Ascending aorta (tissue), 2 donors: Measurements from ENCODE around the gene LRRC36. TPM values are rescaled to one million over a fixed set of nuclear protein-coding genes. Genes with fewer than 3 reads are reported as not detected.

Experiments used
- DNase-seq, 2 donors: peaks; one replicate each; pipeline ENCODE4 v3.0.0-alpha.2; 2019; ENCODE audit warnings: low spot score in 2 of 2
- H3K27ac ChIP-seq, 2 donors: fragments of 200-600 bp; sonication (generic); one replicate each; pipeline ENCODE4 v1.5.1; 2016 to 2017; ENCODE audit warnings: mild to moderate bottlenecking in 1 of 2
- H3K27me3 ChIP-seq: fragments of 200-600 bp; sonication (generic); one replicate; pipeline ENCODE4 v1.5.1; 2017
- H3K36me3 ChIP-seq, 2 donors: fragments of 200-600 bp; sonication (generic); one replicate each; pipeline ENCODE4 v1.5.1; 2016
- H3K4me1 ChIP-seq, 2 donors: fragments of 200-600 bp; sonication (generic); one replicate each; pipeline ENCODE4 v1.5.1; 2016 to 2017; ENCODE audit warnings: mild to moderate bottlenecking in 1 of 2
- H3K4me3 ChIP-seq, 2 donors: fragments of 200-600 bp; sonication (generic); one replicate each; pipeline ENCODE4 v1.5.1; 2016 to 2017; ENCODE audit warnings: mild to moderate bottlenecking in 1 of 2
- H3K9me3 ChIP-seq, 2 donors: fragments of 200-600 bp; sonication (generic); one replicate each; pipeline ENCODE4 v1.5.1; 2016
- CTCF ChIP-seq, 3 experiments: fragments of 200-600 bp in 2 of 3; fragments of 450-650 bp in 1 of 3; sonication (generic) in 2 of 3; IDR thresholded peaks; one replicate each; pipeline ENCODE4 v1.5.1; 2016 to 2019; ENCODE audit warnings: antibody characterized with exemption in 3 of 3, mild to moderate bottlenecking in 1 of 3, moderate library complexity in 1 of 3
- intact Hi-C: fragments of 100-400 bp; cut with DNase I; formaldehyde crosslinking; loops from one replicate; pipeline ENCODE4 v1.15.1; 2023
- total RNA-seq: library from RNA; depleted of rRNA; stranded (reverse); fragments of >200 nt; gene quantifications from one replicate; pipeline ENCODE4 v1.1.0, GENCODE V29; 2016

LRRC36 gene
- total RNA-seq, 1 donor from 2014 or later = not detected

DNA sequence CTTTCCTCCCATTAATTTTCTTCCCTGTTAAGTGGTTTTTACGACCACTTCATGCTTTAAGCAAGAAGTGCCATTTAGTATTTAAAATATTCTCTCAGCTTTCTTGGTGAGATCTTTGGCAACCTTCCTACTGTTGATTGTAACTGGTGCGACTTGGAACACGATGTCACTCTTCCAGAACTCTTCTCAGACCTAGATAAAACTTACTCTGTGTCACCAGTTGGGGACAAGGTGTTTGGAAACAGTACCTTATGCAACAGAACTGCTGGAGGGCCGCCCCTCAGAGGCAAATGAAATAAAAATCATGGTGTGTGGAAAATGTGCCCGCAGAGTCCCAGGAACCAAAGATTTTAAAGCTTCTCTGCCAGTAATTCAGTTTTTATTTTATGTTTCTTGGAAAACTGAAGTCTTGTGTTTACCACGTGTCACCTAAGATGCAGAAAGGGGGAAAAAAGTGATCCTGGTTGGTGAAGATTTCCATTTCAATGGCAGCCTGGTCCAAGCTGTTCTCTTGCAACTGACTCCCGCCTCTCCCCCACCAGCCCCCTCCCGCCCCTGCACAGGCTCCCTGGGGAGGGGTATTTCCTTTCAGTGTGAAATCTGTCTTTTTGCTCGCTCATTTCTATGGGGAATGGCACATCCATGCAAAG, 97.1 kb downstream of the LRRC36 start:
- no peak overlapping the region for H3K4me3 ChIP-seq
- no peaks in the 10 kb centered on the region for H3K9me3 ChIP-seq
- H3K4me1 ChIP-seq = no peaks in the 10 kb centered on the region
- no peaks in the 10 kb centered on the region for H3K36me3 ChIP-seq
- TF ChIP-seq CTCF (IDR thresholded peaks at IDR 0.05) = no peak
- intact Hi-C loops = no loop called here
- no peak for DNase-seq
- no peak overlapping the region for H3K27ac ChIP-seq
- peaks cover 5% of the 10 kb centered on the region for H3K27me3 ChIP-seq

- H3K27ac ChIP-seq = no peak overlapping the region
- no peak for DNase-seq
- H3K27me3 ChIP-seq = peaks cover 8% of the 10 kb centered on the region
- H3K9me3 ChIP-seq = no peaks in the 10 kb centered on the region
- intact Hi-C loops = no loop called here
- H3K4me1 ChIP-seq = no peaks in the 10 kb centered on the region
- H3K36me3 ChIP-seq = no peaks in the 10 kb centered on the region
- no peak for TF ChIP-seq CTCF (IDR thresholded peaks at IDR 0.05)
- no peak overlapping the region for H3K4me3 ChIP-seq
Observed at GRCh38 chr16:67424261-67424615, 97.6 kb downstream of the LRRC36 start.

DNA sequence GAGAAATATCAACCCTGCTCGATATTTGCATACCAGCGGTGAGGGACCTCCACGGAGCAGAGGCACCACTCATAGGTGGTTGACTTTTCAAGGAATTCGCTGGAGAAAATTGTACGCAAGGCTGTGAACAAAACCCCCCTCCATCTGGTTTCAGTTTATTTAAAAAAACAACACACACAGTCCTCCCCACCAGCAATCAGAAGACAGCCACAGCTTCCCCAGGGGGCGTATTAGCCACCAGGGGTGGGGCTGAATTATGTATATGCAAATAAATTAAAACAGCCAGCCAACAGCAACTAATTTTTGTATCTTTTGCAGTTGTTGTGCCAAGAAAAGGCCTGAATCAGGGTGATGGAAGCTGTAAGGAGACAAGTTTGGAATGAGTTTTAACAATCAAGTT, 98.4 kb downstream of the LRRC36 start:
- H3K4me3 ChIP-seq = no peak overlapping the region
- H3K36me3 ChIP-seq = no peaks in the 10 kb centered on the region
- DNase-seq = no peak
- intact Hi-C loops = no loop called here
- H3K27ac ChIP-seq = no peak overlapping the region
- TF ChIP-seq CTCF (IDR thresholded peaks at IDR 0.05) = no peak
- peaks cover 8% of the 10 kb centered on the region for H3K27me3 ChIP-seq
- peaks cover under 1% of the 10 kb centered on the region in 2 donors for H3K4me1 ChIP-seq
- no peaks in the 10 kb centered on the region for H3K9me3 ChIP-seq

DNA sequence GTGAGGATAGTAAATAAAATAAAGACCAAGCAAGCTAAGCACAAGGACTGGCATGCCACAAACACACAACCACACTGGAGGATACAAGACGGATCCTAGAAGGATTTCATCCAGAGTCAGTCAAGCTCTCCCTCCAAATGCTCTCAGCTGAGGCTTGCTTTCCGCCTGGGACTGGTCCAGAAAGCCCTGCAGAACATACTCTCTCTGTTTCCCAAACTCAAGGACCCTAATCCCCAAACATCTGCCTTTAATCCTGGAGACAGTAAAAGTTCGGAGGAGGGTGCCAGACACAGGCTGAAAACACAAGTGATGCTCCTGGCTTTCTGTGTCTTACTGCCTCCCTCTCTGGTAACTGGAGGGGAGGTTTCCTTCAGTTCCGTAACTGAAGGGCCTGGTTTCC, 99.0 kb downstream of the LRRC36 start:
- H3K27ac ChIP-seq = no peak overlapping the region
- H3K9me3 ChIP-seq = no peaks in the 10 kb centered on the region
- H3K27me3 ChIP-seq = peaks cover 8% of the 10 kb centered on the region
- H3K4me1 ChIP-seq = peaks cover 6% of the 10 kb centered on the region in 2 donors
- intact Hi-C loops = no loop called here
- no peak for DNase-seq
- H3K36me3 ChIP-seq = no peaks in the 10 kb centered on the region
- no peak for TF ChIP-seq CTCF (IDR thresholded peaks at IDR 0.05)
- H3K4me3 ChIP-seq = no peak overlapping the region

- intact Hi-C loops = no loop called here
- H3K4me3 ChIP-seq = no peak overlapping the region
- no peaks in the 10 kb centered on the region for H3K36me3 ChIP-seq
- no peak overlapping the region for H3K27ac ChIP-seq
- H3K9me3 ChIP-seq = no peaks in the 10 kb centered on the region
- H3K4me1 ChIP-seq = peaks cover 6 to 9% of the 10 kb centered on the region in 2 donors
- no peak for DNase-seq
- TF ChIP-seq CTCF (IDR thresholded peaks at IDR 0.05) = no peak
- H3K27me3 ChIP-seq = peaks cover 8% of the 10 kb centered on the region
Observed at GRCh38 chr16:67426022-67426421, 99.4 kb downstream of the LRRC36 start.

GRCh38 chr16:67426950-67427349, 100.3 kb downstream of the LRRC36 start:
- Histone ChIP-seq H3K4me3 (no peak overlapping the region), H3K36me3 (no peaks in the 10 kb centered on the region), H3K4me1 (peaks cover 11 to 12% of the 10 kb centered on the region in 2 donors), H3K9me3 (no peaks in the 10 kb centered on the region), H3K27ac (no peak overlapping the region), H3K27me3 (peaks cover 8% of the 10 kb centered on the region)
- DNase-seq = no peak
- TF ChIP-seq CTCF (IDR thresholded peaks at IDR 0.05) = no peak
- intact Hi-C loops = no loop called here
